ENCODE measurements around the gene STAC2.

DNA sequence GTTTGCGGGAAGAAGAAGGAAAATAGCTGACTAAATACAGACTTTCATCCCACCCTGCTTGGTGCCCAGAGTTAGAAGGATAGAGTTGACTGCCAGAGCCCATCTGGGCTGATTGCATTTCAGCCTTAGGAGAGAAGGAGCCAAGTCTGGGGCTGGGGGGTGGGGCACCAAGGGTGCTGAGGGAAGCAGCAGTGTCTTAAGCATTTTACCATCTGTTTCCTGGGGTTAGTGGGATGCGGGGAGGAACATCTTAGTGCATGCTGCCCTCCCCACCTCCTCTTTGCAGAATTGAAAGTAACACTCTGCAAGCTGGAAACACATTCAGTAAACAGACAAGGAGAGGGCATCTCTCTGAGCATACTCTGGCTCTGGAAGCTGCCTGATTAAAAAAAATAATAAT, 58.3 kb downstream of the STAC2 start:
- TF ChIP-seq, protein P1, sequence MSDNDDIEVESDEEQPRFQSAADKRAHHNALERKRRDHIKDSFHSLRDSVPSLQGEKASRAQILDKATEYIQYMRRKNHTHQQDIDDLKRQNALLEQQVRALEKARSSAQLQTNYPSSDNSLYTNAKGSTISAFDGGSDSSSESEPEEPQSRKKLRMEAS (IDR thresholded peaks at IDR 0.05; ENCODE audit: low read depth, low read length) = peak; percentile 11; the same call in 1 of the 2 replicates
- TF ChIP-seq, protein P2, sequence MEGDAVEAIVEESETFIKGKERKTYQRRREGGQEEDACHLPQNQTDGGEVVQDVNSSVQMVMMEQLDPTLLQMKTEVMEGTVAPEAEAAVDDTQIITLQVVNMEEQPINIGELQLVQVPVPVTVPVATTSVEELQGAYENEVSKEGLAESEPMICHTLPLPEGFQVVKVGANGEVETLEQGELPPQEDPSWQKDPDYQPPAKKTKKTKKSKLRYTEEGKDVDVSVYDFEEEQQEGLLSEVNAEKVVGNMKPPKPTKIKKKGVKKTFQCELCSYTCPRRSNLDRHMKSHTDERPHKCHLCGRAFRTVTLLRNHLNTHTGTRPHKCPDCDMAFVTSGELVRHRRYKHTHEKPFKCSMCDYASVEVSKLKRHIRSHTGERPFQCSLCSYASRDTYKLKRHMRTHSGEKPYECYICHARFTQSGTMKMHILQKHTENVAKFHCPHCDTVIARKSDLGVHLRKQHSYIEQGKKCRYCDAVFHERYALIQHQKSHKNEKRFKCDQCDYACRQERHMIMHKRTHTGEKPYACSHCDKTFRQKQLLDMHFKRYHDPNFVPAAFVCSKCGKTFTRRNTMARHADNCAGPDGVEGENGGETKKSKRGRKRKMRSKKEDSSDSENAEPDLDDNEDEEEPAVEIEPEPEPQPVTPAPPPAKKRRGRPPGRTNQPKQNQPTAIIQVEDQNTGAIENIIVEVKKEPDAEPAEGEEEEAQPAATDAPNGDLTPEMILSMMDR (IDR thresholded peaks at IDR 0.05; ENCODE audit: low read depth, low read length) = no peak
- TF ChIP-seq POLR2A (IDR thresholded peaks at IDR 0.05; ENCODE audit: extremely low read depth, insufficient read length) = no peak
